WERI-Rb-1 (cell line): ENCODE results near the gene SIGLECL1.

Experiments
- DNase-seq: peaks from one replicate; pipeline ENCODE4 v3.0.0-alpha.2; 2020
- H3K27ac ChIP-seq: fragments of 250-450 bp; sonication (Bioruptor Pico); 2 replicates; pipeline ENCODE4 v1.5.1; 2020; ENCODE audit warnings: mild to moderate bottlenecking, moderate library complexity
- H3K27me3 ChIP-seq: fragments of 250-450 bp; sonication (Bioruptor Pico); 2 replicates; pipeline ENCODE4 v1.5.1; 2021; ENCODE audit warnings: mild to moderate bottlenecking, low read depth, moderate library complexity; ENCODE audit not compliant: insufficient read depth, severe bottlenecking
- H3K36me3 ChIP-seq: fragments of 250-450 bp; sonication (Bioruptor Pico); 2 replicates; pipeline ENCODE4 v1.5.1; 2020; ENCODE audit warnings: mild to moderate bottlenecking, moderate library complexity
- H3K4me3 ChIP-seq: 2 replicates; pipeline ENCODE4 v1.5.1; 2011; ENCODE audit warnings: low read depth, mild to moderate bottlenecking, control low read depth, low read length
- H3K9me3 ChIP-seq: fragments of 250-450 bp; sonication (Bioruptor Pico); 2 replicates; pipeline ENCODE4 v1.5.1; 2021; ENCODE audit warnings: mild to moderate bottlenecking, moderate library complexity; ENCODE audit not compliant: severe bottlenecking
- TF ChIP-seq, protein P1 (sequence below): IDR thresholded peaks from 2 replicates; pipeline ENCODE4 v1.5.1; 2011; ENCODE audit warnings: low read depth, mild to moderate bottlenecking, control low read depth, inconsistent platforms, low read length

SIGLECL1 gene

DNA sequence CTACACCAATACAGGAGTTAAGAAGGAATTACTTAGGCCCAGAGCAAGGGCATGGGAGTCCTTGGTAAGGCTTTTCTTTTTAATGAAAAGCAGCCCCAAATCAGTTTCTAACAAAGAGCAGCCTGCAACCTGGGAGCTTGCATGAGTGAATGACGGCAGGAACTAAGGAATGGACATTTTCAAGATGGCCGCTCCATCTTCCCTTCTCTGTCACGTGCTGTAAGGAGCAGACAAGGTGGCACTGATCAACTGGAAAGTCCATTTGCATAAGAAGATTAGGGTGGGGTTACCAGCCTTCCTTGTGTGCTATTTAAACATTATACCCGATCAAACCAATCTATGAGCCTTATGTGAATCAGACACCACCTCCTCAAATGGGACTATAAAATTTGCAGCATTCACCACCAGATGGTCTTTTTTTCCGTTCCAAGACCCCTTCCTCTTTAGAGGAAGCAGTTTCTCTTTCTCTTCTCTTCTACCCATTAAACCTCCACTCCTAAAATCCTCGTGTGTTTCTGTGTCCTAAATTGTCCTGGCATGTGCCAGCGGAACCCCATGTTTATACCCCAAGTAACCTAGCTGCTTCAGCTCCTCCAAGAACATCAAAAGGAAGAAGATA is 2.8 kb upstream of the SIGLECL1 start:
- TF ChIP-seq, protein P1, sequence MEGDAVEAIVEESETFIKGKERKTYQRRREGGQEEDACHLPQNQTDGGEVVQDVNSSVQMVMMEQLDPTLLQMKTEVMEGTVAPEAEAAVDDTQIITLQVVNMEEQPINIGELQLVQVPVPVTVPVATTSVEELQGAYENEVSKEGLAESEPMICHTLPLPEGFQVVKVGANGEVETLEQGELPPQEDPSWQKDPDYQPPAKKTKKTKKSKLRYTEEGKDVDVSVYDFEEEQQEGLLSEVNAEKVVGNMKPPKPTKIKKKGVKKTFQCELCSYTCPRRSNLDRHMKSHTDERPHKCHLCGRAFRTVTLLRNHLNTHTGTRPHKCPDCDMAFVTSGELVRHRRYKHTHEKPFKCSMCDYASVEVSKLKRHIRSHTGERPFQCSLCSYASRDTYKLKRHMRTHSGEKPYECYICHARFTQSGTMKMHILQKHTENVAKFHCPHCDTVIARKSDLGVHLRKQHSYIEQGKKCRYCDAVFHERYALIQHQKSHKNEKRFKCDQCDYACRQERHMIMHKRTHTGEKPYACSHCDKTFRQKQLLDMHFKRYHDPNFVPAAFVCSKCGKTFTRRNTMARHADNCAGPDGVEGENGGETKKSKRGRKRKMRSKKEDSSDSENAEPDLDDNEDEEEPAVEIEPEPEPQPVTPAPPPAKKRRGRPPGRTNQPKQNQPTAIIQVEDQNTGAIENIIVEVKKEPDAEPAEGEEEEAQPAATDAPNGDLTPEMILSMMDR, result no peak
- no peak overlapping the region for H3K4me3 ChIP-seq
- H3K9me3 ChIP-seq, result peaks cover 8% of the 10 kb centered on the region
- no peaks in the 10 kb centered on the region for H3K36me3 ChIP-seq
- H3K27me3 ChIP-seq, result peaks cover 94% of the 10 kb centered on the region
- no peak for DNase-seq
- H3K27ac ChIP-seq, result no peak overlapping the region

DNA sequence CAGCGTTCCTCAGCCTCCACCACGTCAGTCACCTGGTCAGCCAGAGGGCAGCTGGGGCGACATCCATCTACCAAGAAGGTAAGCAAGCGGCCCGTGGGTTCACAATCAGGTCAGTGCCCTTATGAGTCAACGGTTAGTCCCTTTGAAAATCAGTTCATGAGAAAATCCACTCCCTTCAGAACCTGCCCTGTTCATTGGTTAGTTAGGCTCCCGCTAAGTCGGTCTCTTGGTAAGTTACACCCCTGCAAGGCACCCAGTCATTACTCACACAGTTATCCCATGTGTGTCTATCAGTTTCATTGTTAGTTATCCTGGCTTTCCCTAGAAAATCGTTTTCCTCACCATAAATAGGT is 564 bp downstream of the SIGLECL1 start:
- H3K27ac ChIP-seq, result no peak overlapping the region
- H3K9me3 ChIP-seq, result peaks cover 8% of the 10 kb centered on the region
- H3K4me3 ChIP-seq, result no peak overlapping the region
- DNase-seq, result no peak
- H3K27me3 ChIP-seq, result peaks cover 88% of the 10 kb centered on the region
- TF ChIP-seq, protein P1, result no peak
- no peaks in the 10 kb centered on the region for H3K36me3 ChIP-seq

DNA sequence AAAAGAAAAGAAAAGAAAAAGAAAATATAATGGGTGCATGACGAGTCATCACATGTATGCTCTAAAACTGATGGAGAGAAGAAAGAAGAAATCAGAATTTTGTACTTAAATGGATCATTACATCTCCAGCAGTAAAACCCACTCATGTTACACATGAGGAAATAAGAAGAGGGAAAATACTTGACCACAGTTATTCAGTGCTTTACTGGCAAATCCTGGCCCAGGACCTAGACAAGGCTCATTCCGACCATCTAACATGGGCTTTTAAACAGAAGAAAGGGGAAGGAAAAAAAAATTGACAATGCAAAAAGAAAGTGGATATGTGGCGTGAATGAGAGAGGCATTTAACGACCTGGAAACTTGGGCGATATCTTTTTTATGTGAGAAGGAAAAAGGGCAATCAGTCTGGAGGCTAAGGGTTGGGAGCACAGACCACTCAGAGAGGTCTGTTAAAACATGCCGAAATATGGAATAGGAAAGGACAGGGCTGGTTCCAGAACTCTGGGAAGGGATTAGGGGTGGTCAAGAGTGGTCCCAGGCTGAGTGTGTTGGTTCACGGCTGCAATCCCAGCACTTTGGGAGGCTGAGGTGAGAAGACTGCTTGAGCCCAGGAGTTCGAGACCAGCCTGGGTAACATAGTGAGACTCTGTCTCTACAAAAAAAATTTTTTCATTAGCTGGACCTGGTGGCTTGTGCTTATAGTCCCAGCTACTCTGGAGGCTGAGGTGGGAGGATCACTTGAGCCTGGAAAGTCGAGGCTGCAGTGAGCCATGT is 1.6 kb downstream of the SIGLECL1 start:
- H3K9me3 ChIP-seq, result peaks cover 8% of the 10 kb centered on the region
- no peak overlapping the region for H3K27ac ChIP-seq
- H3K4me3 ChIP-seq, result no peak overlapping the region
- TF ChIP-seq, protein P1, result no peak
- H3K36me3 ChIP-seq, result no peaks in the 10 kb centered on the region
- peaks cover 81% of the 10 kb centered on the region for H3K27me3 ChIP-seq
- DNase-seq, result no peak

DNA sequence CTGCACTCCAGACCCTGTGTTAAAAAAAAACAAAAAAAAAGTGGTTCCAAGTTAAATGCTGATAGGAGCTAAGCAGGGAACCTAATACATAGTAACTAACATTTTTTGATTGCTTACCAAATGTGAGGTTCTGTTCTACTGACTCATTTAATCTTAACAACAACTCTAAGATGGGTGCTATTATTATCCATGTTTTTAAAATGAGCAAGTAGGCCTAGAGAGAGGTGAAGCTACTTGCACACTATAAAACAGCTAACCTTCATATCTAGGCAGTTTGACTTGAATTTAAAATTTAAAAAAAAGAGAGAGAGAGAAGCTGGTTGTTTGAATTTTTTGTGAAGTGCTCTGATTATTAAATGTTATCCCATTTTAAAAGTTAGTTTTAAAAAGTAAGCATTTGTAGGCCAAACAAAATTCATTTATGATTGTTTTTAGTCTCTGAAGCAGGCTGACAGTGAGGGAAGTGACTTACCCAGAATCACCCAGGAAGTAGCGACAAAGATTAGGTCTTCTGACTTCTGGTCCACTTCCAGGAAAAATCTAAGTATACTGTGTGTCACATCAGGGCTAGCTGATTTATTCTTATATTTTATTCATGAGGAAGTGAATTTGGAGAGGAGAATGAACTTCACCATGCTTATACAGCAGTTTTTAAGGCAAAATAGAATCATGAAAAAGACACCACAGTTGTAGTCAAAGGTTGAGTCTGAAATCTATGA is 2.4 kb downstream of the SIGLECL1 start:
- TF ChIP-seq, protein P1, result no peak

DNA sequence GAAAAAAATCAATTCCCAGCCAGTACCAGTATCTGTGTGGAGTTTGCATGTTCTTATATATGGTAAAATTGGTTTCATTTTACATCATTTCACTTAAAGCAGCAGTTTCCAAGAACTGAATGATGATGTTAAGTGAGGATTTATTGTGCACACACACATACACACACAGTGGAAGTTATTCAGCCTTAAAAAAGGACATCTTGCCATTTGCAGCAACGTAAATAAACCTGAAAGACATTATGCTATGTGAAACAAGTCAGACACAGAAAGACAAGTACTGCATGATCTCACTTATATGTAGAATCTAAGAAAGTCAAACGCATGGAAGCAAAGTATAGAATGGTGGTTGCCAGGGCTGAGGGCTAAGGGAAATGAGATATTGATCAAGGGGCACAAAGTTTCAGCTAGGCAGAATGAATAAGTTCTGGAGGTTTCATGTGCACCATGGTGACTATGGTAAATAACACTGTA is 5.3 kb downstream of the SIGLECL1 start:
- Histone ChIP-seq H3K27ac (no peak overlapping the region), H3K27me3 (peaks cover 79% of the 10 kb centered on the region)

More for the DNA sequence above, 2.4 kb downstream of the SIGLECL1 start:
- H3K27ac ChIP-seq, result no peak overlapping the region
- DNase-seq, result no peak
- peaks cover 8% of the 10 kb centered on the region for H3K9me3 ChIP-seq
- H3K27me3 ChIP-seq, result peaks cover 80% of the 10 kb centered on the region
- no peak overlapping the region for H3K4me3 ChIP-seq
- no peaks in the 10 kb centered on the region for H3K36me3 ChIP-seq

More for the DNA sequence above, 5.3 kb downstream of the SIGLECL1 start:
- no peak for DNase-seq
- TF ChIP-seq, protein P1, result no peak
- H3K9me3 ChIP-seq, result no peaks in the 10 kb centered on the region
- no peak overlapping the region for H3K4me3 ChIP-seq
- H3K36me3 ChIP-seq, result no peaks in the 10 kb centered on the region
